ENCODE results near the gene DHH.

The DHH gene

GRCh38 chr12:49092086-49092815 lies 2.4 kb downstream of the DHH start:
- H3K9me2 ChIP-seq (replicated peaks; ENCODE audit: insufficient read depth, low read length) = no peaks in the 10 kb centered on the region
- TF ChIP-seq EZH2phosphoT487 (conservative IDR thresholded peaks at IDR 0.05; ENCODE audit: low read length) (no peak), CTCF (IDR thresholded peaks at IDR 0.05; ENCODE audit: insufficient read depth, low read length, poor library complexity, severe bottlenecking) (peak; percentile 28)
- no peaks in the 10 kb centered on the region for H4K20me1 ChIP-seq (ENCODE audit: low read depth, low read length)
- no peaks in the 10 kb centered on the region for H3K36me3 ChIP-seq (ENCODE audit: low read length)
- no peak overlapping the region for H2AFZ ChIP-seq (ENCODE audit: low read depth, low read length, severe bottlenecking)
- H3K4me2 ChIP-seq (ENCODE audit: low read depth, low read length, poor library complexity, severe bottlenecking) = no peak overlapping the region
- no peaks in the 10 kb centered on the region for H3F3A ChIP-seq (ENCODE audit: insufficient read depth)
- no peak overlapping the region for H3K9ac ChIP-seq (ENCODE audit: low read length)
- no peaks in the 10 kb centered on the region for H3K79me2 ChIP-seq (ENCODE audit: insufficient read depth, low read length)
- H3K9me3 ChIP-seq (ENCODE audit: insufficient read depth, low read length) = no peaks in the 10 kb centered on the region
- no peak overlapping the region for H3K4me3 ChIP-seq (ENCODE audit: insufficient read depth, low read length, poor library complexity, severe bottlenecking)
- no peaks in the 10 kb centered on the region for H3K27me3 ChIP-seq (ENCODE audit: low read length)
- no peak overlapping the region for H3K27ac ChIP-seq (ENCODE audit: low read depth, low read length)

- TF ChIP-seq CTCF (IDR thresholded peaks at IDR 0.05; ENCODE audit: insufficient read depth, low read length, poor library complexity, severe bottlenecking) (no peak), EZH2phosphoT487 (conservative IDR thresholded peaks at IDR 0.05; ENCODE audit: low read length) (no peak)
- no peaks in the 10 kb centered on the region for H3K27me3 ChIP-seq (ENCODE audit: low read length)
- H3K4me3 ChIP-seq (ENCODE audit: insufficient read depth, low read length, poor library complexity, severe bottlenecking) = no peak overlapping the region
These were observed 2.8 kb downstream of the DHH start for GRCh38 chr12:49091836-49092085.

GRCh38 chr12:49091056-49091835 lies 3.4 kb downstream of the DHH start:
- no peak overlapping the region for H3K4me3 ChIP-seq (ENCODE audit: insufficient read depth, low read length, poor library complexity, severe bottlenecking)
- H3K9me2 ChIP-seq (replicated peaks; ENCODE audit: insufficient read depth, low read length) = no peaks in the 10 kb centered on the region
- H3K79me2 ChIP-seq (ENCODE audit: insufficient read depth, low read length) = no peaks in the 10 kb centered on the region
- no peak overlapping the region for H3K9ac ChIP-seq (ENCODE audit: low read length)
- H4K20me1 ChIP-seq (ENCODE audit: low read depth, low read length) = no peaks in the 10 kb centered on the region
- no peak for TF ChIP-seq EZH2phosphoT487 (conservative IDR thresholded peaks at IDR 0.05; ENCODE audit: low read length)
- TF ChIP-seq CTCF (IDR thresholded peaks at IDR 0.05; ENCODE audit: insufficient read depth, low read length, poor library complexity, severe bottlenecking) = no peak
- no peak overlapping the region for H3K4me2 ChIP-seq (ENCODE audit: low read depth, low read length, poor library complexity, severe bottlenecking)
- H3K27me3 ChIP-seq (ENCODE audit: low read length) = no peaks in the 10 kb centered on the region
- no peak overlapping the region for H3K27ac ChIP-seq (ENCODE audit: low read depth, low read length)
- H3K9me3 ChIP-seq (ENCODE audit: insufficient read depth, low read length) = no peaks in the 10 kb centered on the region
- H3K36me3 ChIP-seq (ENCODE audit: low read length) = no peaks in the 10 kb centered on the region
- no peak overlapping the region for H2AFZ ChIP-seq (ENCODE audit: low read depth, low read length, severe bottlenecking)
- no peaks in the 10 kb centered on the region for H3F3A ChIP-seq (ENCODE audit: insufficient read depth)

More at GRCh38 chr12:49091836-49092085, 2.8 kb downstream of the DHH start:
- no peaks in the 10 kb centered on the region for H4K20me1 ChIP-seq (ENCODE audit: low read depth, low read length)
- no peaks in the 10 kb centered on the region for H3F3A ChIP-seq (ENCODE audit: insufficient read depth)
- no peak overlapping the region for H2AFZ ChIP-seq (ENCODE audit: low read depth, low read length, severe bottlenecking)
- H3K9ac ChIP-seq (ENCODE audit: low read length) = no peak overlapping the region
- no peak overlapping the region for H3K4me2 ChIP-seq (ENCODE audit: low read depth, low read length, poor library complexity, severe bottlenecking)
- no peak overlapping the region for H3K27ac ChIP-seq (ENCODE audit: low read depth, low read length)
- no peaks in the 10 kb centered on the region for H3K79me2 ChIP-seq (ENCODE audit: insufficient read depth, low read length)
- no peaks in the 10 kb centered on the region for H3K36me3 ChIP-seq (ENCODE audit: low read length)
- H3K9me2 ChIP-seq (replicated peaks; ENCODE audit: insufficient read depth, low read length) = no peaks in the 10 kb centered on the region
- no peaks in the 10 kb centered on the region for H3K9me3 ChIP-seq (ENCODE audit: insufficient read depth, low read length)
